HL-60 (cell line): Measurements from ENCODE around the gene EGLN1.

Experiments used
- GABPA ChIP-seq: IDR thresholded peaks from 2 replicates; pipeline ENCODE4 v1.6.1; 2012; ENCODE audit warnings: low read depth
- POLR2AphosphoS5 ChIP-seq: IDR thresholded peaks from 2 replicates; pipeline ENCODE4 v1.6.1; 2012; ENCODE audit warnings: low read depth
- TF ChIP-seq, protein P1 (sequence below): IDR thresholded peaks from one replicate; pipeline ENCODE4 v1.5.1; 2011; ENCODE audit warnings: low read length, control low read depth, inconsistent platforms; ENCODE audit not compliant: insufficient read depth

DNA sequence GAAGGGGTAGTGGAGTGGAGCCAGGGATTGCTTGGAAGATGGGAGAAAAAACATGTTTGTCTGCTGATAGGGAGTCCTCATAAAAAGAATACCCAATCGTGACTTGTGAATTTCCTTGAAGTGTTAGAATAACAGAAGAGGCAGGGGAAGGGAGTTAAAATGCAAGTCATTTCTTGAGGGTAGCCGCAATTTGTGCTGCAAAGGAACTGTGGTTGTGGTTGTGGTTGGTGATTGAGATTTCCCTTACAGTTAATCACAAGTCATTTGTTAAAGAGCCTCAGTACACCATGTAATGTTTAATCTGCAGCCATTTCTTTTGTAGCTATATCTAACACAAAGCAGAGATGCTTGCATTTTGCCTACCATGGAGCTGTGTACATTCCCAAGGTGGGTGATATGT lies 38.5 kb upstream of the EGLN1 start:
- TF ChIP-seq, protein P1, sequence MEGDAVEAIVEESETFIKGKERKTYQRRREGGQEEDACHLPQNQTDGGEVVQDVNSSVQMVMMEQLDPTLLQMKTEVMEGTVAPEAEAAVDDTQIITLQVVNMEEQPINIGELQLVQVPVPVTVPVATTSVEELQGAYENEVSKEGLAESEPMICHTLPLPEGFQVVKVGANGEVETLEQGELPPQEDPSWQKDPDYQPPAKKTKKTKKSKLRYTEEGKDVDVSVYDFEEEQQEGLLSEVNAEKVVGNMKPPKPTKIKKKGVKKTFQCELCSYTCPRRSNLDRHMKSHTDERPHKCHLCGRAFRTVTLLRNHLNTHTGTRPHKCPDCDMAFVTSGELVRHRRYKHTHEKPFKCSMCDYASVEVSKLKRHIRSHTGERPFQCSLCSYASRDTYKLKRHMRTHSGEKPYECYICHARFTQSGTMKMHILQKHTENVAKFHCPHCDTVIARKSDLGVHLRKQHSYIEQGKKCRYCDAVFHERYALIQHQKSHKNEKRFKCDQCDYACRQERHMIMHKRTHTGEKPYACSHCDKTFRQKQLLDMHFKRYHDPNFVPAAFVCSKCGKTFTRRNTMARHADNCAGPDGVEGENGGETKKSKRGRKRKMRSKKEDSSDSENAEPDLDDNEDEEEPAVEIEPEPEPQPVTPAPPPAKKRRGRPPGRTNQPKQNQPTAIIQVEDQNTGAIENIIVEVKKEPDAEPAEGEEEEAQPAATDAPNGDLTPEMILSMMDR: no peak
- TF ChIP-seq POLR2AphosphoS5 (peak; percentile 98), GABPA (0 out of 2 replicates have a peak, but pooled peaks have one; percentile 16)
